ENCODE data around the gene TEAD1.
A peak's percentile ranks its signal among the peaks of the same experiment; 100 is the strongest.

Gene TEAD1

DNA sequence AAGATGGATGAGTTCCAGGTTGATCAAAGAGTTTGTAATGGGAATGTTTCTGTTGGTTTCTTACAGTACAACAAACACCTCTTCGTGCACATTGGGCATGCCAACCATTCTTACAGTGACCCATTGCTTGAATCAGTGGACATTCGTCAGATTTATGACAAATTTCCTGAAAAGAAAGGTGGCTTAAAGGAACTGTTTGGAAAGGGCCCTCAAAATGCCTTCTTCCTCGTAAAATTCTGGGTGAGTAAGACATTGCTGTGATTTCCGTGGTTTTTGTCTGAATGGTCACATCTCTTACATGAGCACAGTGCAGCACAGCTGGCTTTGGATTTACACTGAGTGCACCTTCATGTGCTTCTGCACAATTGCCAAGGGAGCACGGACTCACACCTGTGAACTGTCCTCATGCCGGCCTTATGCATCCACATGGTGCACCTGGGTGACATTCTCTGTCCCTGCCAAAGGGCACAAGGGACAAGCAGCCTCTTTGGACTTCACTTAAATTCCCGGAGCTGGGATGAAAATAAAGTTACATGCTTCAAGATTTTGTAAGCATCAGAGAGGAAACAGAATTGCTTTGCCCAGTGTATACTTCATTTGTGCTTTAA is 227.8 kb downstream of the TEAD1 start:
- peak in 1 of 2 donors; percentile 57 for DNase-seq (ENCODE audit: low read depth in 2 of 2)

DNA sequence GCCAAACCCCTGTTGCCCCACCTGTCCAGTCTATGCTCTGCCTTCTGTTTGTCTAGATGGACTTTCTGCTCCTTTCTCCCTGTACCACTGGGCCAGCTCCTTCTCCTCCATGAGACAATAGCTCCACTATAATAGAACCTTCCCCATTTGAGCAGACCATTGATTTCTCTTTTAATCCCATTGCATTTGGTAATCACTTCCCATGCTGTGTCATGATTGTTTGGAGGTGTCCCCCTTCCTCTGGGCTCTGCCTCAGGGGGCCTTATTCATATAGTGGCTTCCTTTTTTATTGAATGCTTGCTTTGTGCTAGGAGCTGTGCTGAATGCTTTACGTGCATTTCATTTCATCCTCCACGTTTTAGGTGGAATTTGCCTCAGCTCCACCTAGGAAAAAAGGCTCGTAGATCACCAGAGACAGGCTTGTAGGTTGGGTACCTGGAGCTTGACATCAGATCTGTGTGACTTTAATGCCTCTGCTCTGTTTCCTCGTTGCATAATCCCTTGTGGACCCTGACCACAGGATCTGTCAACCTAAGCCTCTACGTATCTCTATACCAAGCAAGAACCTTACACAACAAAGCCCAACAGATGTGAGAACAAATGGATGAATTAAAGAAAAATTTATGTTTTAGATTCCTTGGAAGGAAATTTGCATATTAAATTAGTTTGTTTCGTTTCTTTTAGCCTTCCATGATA is 228.7 kb downstream of the TEAD1 start:
- H3K4me3 ChIP-seq (replicated peaks in 1 of 2; ENCODE audit: low read depth in 2 of 2, low read length in 2 of 2), result no peak overlapping the region
- TF ChIP-seq, protein P1, sequence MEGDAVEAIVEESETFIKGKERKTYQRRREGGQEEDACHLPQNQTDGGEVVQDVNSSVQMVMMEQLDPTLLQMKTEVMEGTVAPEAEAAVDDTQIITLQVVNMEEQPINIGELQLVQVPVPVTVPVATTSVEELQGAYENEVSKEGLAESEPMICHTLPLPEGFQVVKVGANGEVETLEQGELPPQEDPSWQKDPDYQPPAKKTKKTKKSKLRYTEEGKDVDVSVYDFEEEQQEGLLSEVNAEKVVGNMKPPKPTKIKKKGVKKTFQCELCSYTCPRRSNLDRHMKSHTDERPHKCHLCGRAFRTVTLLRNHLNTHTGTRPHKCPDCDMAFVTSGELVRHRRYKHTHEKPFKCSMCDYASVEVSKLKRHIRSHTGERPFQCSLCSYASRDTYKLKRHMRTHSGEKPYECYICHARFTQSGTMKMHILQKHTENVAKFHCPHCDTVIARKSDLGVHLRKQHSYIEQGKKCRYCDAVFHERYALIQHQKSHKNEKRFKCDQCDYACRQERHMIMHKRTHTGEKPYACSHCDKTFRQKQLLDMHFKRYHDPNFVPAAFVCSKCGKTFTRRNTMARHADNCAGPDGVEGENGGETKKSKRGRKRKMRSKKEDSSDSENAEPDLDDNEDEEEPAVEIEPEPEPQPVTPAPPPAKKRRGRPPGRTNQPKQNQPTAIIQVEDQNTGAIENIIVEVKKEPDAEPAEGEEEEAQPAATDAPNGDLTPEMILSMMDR (IDR thresholded peaks at IDR 0.05; ENCODE audit: low read depth, low read length), result no peak
- no peak for DNase-seq (ENCODE audit: low read depth in 2 of 2)

More for the DNA sequence above, 227.8 kb downstream of the TEAD1 start:
- no peak overlapping the region for H3K4me3 ChIP-seq (replicated peaks in 1 of 2; ENCODE audit: low read depth in 2 of 2, low read length in 2 of 2)
- TF ChIP-seq, protein P1 (IDR thresholded peaks at IDR 0.05; ENCODE audit: low read depth, low read length), result no peak

DNA sequence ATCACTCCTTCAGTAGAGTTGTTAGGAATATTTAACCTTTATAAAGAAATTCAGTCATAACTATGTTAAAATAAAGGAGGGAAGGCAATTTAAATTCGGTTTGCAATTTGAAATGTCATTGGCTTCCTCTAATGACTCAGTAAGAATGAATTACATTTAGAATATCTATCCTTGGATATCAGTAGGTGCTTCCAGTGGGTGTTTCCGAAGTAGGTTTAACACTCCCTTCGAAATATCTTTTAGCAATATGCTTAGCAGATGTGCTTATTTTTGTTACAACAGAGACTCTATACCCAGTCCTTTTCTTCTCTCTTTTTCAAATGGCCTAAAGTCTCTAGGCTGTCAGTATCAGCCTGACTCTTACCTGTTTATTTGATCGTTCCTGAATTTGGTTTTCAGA is 231.2 kb downstream of the TEAD1 start:
- TF ChIP-seq, protein P1 (IDR thresholded peaks at IDR 0.05; ENCODE audit: low read depth, low read length), result no peak
- H3K4me3 ChIP-seq (replicated peaks in 1 of 2; ENCODE audit: low read depth in 2 of 2, low read length in 2 of 2), result no peak overlapping the region
- DNase-seq (ENCODE audit: low read depth in 2 of 2), result no peak

DNA sequence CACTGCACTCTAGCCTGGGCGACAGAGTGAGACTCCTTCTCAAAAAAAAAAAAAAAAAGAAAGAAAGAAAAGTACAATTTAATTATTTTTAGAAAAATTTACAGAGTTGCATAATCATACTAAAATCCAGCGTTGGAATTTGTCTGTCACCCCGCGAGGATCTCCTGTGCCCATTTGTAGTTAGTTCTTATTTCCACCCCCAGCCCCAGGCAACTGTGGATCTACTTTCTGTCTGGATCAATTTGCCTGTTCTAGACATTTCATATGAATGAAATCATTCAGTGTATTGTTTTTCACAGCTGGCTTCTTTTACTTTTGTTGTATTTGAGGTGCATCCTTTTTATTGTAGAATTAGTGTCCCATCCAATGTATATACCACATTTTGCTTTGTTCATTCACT is 232.3 kb downstream of the TEAD1 start:
- no peak overlapping the region for H3K4me3 ChIP-seq (replicated peaks in 1 of 2; ENCODE audit: low read depth in 2 of 2, low read length in 2 of 2)
- TF ChIP-seq, protein P1 (IDR thresholded peaks at IDR 0.05; ENCODE audit: low read depth, low read length), result no peak
- DNase-seq (ENCODE audit: low read depth in 2 of 2), result peak in 1 of 2 donors; percentile 23

DNA sequence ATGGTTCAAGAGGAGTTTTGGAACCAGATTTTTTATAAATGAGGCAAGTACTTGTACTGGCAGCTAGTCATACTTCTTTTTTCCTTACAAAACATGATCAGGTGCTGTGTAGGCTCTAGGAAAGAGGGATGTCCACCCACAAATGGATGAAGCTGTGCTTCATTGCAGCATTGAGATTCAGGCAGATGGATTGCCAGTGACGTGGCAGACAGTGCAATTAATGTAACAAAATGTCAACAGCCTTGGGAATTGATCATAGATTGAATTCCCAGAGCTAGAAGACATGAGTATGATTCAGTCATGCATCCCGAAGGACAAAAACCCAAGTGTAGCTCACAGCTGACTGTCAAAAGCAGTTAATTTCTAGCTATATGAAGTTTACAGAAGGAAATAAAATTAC is 235.7 kb downstream of the TEAD1 start:
- peak in 1 of 2 donors; percentile 31 for DNase-seq (ENCODE audit: low read depth in 2 of 2)
- H3K4me3 ChIP-seq (replicated peaks in 1 of 2; ENCODE audit: low read depth in 2 of 2, low read length in 2 of 2), result no peak overlapping the region
- TF ChIP-seq, protein P1 (IDR thresholded peaks at IDR 0.05; ENCODE audit: low read depth, low read length), result no peak

DNA sequence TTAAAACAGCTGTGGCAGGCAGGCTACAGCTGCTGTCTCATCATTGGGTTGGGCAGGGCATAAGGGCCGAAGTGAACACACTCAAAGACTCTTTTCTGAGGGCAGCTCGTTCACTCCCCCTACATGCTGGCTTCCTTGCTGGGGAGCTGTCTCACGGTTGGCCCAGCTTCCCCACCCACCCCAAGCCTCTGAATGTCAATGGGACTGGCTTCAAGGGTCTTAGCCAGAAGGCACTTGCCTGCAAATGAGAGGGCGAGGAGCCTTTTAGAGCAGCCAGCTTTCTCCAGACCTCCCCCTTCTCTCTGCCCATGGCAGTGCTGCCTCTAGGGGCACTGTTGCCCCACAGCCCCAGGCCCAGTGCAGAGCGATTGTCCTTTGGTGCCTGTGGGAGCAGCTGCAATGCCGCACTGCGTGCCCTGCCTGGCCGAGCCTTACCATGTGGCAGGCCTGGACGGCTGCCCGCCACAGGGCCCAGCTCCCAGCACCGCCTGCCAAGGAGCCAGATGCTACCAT is 240.2 kb downstream of the TEAD1 start:
- TF ChIP-seq, protein P1 (IDR thresholded peaks at IDR 0.05; ENCODE audit: low read depth, low read length), result peak; percentile 53
- no peak overlapping the region for H3K4me3 ChIP-seq (replicated peaks in 1 of 2; ENCODE audit: low read depth in 2 of 2, low read length in 2 of 2)
- DNase-seq (ENCODE audit: low read depth in 2 of 2), result peak in 1 of 2 donors; percentile 40

Data from cardiac fibroblast (primary cell).